ENCODE results near the gene CCDC158.
"Not testable (repeated sequence)": the region's sequence is repeated elsewhere in the genome, so short reads cannot be mapped to it uniquely, and the experiment has no call there.

Gene CCDC158

DNA sequence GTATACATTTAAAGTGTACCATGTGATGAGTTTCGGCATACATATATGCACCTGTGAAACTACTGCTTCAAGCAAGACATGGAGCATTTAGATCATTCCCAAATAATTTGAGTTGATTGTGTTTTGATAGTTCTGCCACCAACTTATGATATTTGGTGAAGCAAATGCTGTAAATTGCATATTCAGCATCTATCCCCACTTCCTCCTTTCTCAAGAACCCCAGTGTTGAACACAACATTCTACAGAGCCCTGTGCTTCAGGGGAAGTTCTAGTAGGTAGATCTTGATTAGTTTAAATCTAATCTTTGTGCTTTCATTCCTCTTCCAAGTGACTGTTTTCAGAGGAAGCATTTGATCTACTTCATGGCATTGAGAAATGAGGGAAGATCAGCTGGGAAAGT lies 8.7 kb upstream of the CCDC158 start:
- DNase-seq, result peak; percentile 33

DNA sequence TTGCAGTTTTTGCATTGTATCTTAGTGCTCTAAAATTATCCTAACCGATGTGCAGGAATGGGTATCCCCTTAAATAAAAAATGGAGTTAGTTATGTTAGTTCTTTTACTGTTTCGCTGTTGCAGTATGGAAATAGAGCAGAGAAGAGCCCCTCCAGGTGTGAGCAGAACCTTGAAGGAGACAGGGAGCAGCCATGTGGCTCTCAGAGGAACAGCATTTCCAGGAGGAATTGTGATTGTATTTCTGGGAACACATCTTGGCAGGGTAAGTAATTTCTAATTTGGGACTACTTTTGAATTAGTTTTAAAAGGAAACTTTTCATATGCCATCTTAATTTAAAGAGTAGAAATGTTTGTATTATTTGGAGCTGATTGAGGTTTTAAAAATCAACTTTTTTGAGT lies 5.3 kb upstream of the CCDC158 start:
- no peak for DNase-seq

DNA sequence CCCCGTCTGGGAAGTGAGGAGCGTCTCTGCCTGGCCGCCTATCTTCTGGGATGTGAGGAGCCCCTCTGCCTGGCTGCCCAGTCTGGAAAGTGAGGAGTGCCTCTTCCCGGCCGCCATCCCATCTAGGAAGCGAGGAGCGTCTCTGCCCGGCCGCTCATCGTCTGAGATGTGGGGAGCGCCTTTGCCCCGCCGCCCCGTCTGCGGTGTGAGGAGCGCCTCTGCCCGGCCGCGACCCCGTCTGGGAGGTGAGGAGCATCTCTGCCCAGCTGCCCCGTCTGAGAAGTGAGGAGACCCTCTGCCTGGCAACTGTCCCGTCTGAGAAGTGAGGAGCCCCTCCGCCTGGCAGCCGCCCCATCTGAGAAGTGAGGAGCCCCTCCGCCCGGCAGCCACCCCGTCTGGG lies 2.2 kb upstream of the CCDC158 start:
- DNase-seq, result not testable (repeated sequence)

DNA sequence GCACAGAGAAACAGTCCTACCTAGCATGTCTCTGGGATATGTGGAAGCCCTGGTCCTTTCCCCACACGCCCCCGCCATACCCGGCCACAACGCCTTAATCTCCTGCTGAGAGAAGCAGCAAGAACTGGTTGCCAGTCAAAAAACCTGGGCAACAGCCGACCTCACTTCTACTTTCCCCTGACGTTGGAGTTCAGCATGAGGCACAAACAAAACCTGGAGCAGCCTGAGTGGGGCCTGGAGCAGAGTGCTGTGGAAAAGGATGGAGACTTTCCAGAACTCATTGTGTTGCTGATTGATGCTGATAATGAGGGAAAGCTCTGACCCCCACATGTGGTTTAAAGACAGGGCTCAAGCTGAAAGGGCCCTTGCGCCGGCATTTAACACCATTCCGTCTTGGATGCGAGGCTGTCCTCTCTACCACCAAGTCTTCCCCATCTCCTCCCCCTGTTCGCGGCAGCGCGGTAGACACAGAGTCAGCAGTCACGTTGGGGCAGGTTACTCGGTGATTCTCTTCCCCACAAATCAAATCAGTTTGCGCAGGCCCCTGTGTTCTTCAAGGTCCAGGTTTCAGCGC lies 666 bp downstream of the CCDC158 start:
- no peak for DNase-seq

DNA sequence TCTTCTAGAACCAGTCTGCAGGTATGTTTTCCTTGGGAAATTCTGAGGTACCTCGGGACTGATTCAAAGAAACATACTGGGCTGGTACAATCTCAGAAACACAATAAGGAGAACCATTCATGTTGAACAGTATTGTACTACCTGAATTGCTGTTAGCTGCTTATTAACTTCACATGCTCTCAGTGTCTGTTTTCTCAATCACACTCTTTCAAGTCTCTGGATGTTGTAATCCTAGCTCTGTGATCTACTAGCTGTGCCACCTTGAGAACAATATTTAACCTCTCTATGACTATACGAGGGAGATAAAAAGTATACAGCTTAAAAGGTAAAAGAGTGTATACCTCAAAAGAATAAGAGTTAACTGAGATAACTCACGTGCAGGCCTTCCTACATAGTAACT lies 10.3 kb downstream of the CCDC158 start:
- no peak for DNase-seq

DNA sequence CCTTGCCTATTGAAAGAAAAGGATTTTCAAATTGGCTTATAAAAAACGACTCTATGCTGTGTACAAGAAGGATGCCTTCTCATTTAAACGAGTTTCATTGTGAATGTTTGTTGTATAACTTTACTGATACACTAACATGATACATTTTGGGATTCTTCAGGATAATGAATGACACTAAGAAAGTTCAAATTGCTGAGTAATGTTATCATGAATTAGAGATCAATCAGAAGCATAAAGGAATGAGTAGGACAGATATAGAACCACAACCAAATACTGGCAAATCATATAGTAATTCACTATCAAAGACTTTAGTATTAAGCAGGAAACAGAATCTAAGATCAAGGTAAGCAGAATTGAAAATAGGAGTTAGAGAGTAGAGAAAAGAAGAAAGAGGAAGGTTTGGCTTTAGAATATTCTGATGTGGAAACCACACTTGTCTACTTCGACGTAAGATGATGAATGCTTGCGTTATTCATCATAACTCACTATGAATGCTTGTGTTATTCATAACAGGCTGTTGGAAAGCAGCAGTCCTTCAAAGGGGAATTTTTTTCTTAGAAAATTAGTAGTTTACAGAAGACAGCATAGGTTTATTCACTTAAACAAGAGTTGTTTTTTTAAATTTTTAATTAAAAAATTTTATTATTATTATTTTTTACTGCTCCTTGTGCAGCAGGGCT lies 13.4 kb downstream of the CCDC158 start:
- DNase-seq, result peak; percentile 14

DNA sequence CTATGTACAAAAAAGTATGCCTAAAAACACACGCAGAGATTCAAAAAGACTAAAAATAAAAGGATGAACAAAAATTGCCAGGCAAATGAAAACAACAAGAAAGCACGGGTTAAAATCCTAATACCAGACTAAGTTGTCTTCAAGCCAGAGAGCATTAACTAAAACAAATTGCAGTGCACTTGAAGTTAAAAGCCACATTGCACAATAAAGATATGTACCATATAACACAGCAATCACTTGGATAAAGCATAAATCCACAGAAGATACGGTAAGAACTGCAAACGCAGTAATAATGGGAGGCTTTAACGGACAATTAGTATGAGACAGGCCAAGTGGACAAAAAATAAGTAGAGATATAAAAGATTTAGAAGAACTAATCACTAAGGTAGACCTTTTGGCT lies 14.9 kb downstream of the CCDC158 start:
- no peak for DNase-seq

DNA sequence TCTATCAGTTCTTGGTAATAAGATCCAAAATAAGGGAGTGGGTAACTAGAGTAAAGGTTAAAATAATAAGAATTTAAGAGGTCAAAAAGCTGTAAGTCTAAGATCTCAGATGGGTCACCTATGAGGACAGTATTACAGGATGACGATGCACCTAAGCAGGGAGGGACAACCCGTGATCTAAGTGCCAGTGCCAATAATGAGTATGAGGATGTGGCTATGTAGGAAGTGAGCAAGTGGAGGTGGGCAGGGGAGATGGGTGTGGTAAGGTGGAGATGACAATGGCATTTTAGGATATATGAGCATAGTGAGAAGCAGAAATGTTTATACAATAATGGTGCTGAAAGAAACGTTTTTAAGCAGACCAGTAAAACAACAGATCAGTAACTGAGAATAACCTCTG lies 19.3 kb downstream of the CCDC158 start:
- DNase-seq, result no peak

DNA sequence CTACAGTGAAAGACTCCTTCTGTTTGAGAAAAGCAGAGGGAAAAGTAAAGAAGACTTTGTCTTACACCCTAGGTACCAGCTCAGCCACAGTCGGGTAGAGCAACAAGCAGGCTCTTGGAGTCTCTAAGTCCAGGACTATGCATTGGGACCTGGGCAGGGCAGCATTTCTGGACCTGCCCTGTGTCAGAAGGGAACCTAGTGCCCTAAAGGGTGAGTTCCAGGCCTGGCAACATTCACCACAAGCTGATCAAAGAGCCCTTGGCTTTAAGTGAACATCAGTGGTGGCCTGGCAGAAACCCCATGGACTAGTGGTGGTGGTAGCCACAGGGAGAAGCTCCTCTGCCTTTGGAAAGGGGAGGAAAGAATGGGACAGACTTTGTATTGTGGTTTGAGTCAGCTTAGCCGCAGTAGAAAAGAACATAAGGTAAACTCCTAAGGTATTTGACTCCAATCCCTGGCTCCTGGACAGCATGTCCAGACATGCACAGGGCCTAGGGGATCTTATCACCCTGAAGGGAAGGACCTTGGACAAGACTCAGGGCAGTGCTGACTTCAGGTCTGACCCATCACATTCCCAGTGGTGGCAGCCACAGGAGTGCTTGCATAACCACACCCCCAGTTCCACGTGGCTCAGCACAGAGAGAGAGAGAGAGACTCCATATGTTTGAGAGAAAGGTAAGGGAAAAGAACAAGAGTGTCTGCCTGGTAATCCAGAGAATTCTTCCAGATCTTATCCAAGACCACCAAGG lies 32.6 kb downstream of the CCDC158 start:
- no peak for DNase-seq

DNA sequence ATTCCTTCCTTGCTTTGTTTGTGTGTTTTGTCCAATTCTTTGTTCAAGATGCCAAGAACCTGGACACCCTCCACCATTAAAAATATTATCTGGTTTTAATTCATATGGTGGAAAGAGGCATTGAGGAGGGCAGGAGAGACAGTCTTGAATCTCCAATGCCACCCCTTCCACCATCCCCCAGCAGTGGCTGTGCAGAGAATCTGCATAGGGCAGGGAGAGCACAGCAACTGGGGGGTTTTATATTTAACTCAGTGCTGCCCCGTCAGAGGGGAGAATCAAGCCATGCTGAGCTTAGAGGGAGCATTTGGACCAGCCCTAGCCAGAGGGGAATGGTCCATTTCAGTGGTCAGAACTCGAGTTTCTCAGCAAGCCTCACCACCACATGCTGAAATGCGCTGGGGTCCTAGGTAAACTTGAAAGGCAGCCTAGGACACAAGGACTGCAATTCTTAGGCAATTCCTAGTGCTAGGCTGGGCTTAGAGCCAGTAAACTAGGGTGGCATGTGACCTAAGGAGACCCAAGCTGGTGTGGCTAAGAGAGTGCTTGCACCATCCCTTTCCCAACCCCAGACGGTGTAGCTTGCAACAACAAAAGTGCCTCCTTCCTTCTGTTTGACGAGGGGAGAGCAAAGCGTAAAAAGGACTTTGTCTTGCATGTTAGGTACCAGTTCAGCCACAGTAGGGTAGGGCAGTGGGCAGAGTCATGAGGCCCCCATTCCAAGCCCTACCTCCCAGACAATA lies 34.2 kb downstream of the CCDC158 start:
- no peak for DNase-seq

DNA sequence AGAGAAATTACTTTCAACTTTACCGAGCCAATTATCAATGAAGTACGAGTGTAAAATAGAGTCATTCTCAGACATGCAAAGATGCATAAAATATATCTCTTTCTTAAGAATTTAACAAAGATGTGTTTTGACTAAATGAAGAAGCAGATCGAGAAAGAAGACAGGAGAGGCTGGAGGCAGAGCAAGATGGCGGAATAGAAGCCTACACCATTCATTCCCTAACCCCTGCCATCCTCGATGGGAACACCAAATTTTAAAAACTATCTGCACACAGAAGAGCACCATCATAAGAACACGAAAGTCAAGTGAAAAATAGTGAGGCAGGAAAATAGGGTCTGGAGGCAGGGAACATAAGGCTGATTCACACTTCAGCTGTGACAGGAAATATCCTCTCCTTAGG lies 35.0 kb downstream of the CCDC158 start:
- no peak for DNase-seq

DNA sequence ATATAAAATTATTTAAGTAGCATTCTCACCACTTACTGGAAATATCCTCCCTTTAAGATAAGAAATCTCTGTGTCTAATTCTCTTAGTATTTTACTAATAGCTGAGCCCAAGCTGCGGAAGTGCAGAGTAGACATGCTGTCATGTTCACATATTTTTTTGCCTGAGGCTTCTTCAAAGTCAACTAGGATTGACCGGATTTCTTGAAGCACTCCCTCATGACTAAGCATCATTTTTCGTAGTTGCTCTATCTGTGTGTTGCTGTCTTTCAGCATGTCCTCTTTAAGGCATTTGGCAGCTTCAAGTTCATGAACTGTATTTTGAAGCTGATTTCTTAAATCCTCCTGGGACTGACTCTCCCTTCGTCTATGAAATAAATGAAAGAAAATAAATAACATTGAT lies 36.9 kb downstream of the CCDC158 start:
- DNase-seq, result no peak

DNA sequence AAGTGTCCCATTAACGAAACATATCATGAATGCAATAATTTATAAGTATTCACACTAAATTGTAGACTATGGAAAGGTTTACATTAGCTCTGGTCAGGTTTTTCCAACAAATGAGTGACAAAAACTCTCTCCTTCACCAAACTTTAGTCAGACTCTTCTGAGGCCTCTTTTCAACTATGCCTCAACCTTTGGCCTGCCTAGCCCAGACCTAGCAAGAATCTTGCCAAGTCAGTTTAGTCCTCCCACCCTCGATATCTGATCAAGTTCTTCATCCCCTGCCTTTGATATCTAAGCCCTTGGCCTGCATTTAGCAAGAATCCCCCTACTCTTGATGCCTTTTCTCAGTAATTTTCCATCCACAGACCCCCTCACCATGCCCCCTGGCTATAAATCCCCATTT lies 37.9 kb downstream of the CCDC158 start:
- DNase-seq, result no peak

DNA sequence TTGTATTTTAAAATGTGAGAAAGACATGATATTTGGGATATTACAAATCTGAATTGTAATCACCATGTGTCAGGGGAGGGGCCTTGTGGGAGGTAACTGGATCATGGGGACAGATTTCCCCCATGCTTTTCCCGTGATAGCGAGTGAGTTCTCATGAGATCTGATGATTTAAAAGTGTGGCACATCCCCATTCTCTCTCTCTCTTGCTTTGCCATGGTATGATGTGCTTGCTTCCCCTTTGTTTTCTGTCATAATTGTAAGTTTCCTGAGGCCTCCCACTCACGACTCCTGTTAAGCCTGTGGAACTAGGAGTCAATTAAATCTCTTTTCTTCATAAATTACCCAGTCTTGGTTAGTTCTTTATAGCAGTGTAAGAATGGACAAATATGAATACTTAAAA lies 39.0 kb downstream of the CCDC158 start:
- no peak for DNase-seq

DNA sequence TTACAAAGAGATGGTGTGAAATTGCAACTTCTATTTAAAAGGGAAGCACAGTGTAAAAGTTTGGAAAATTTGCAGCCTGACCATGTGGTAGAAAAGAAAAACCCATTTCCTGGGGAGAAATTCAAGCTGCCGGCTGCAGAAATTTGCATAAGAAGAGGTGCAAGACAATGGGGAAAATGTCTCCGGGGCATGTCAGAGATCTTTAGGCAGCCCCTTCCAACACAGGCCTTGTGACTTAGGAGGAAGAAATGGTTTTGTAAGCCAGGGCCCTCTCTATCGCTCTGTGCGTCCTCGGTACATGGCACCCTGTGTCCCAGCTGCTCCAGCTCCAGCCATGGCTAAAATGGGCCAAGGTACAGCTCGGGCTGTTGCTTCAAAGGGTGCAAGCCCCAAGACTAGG lies 40.4 kb downstream of the CCDC158 start:
- no peak for DNase-seq

DNA sequence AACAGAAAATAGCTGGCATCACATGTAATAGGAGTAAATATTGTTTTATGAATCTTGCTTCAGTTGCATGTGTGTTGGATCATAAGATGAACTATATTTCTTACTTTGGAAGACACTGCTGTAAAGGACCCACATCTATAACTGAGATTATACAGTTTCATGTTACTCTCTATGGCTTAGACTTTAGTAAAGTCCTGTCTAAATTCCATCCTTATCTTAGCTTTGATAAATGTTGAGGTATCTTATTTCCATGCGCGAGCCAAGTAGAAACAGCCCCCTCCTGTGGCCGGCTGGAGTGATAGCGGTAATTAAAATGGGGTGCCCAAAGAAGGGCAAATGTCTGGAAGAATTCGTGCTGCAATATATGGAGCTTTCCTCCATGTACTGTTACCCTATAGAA lies 43.0 kb downstream of the CCDC158 start:
- peak; percentile 1 for DNase-seq

DNA sequence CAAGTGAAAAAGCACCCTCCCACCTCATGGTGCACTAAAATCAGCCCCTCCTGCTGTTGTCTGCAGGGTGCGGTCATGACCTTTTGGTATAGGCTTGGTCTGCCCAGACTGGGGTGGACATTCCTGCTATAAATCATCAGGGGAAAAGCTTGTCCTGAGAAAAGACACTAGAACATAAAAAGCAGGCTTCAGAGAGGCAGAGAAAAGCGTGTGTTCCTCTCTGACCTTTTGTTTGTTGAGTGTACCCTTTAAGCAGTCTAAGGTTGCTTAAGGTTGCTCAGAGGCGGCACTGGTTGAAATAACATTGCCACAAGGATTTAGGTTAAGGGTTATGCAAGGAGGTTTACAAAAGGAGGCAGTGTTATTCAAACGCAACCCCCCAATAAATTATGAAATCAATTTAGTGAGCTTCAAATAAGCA lies 43.5 kb downstream of the CCDC158 start:
- no peak for DNase-seq

DNA sequence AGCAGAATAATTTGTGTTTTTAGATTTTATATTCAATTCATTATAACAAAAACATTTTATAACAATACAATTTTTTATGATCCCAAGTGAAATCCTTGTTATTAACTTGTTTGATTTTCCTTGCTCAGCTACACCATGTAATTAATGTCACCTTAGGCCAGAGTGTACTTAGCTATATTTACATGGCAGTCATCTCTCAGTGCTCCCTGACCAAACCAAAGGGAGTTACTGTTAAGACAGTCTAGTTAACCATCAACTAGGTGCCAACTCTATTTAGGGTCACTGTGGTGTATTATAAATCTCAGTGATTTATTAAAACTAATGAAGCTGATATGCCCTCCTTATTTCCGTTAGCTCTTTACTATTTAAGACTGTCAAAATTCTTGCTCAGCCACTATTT lies 44.4 kb downstream of the CCDC158 start:
- DNase-seq, result no peak

DNA sequence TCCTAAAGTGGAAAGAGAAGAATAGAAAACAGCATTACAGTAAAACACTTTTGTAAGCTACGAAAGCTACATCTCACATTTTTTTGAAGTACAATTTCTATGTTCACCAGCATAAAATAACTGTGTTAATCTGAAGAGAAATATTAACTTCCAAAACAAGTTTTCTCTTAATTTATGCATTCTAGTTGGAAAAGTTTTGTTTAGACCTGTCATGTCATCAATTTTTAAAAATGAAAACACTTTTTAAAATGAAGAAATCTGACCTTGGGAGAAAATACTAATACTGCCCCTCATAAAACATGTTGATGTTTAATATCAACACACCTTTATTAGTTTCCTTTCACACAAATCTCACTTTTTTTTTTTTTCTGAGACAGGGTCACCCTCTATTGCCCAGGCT lies 45.2 kb downstream of the CCDC158 start:
- DNase-seq, result no peak

DNA sequence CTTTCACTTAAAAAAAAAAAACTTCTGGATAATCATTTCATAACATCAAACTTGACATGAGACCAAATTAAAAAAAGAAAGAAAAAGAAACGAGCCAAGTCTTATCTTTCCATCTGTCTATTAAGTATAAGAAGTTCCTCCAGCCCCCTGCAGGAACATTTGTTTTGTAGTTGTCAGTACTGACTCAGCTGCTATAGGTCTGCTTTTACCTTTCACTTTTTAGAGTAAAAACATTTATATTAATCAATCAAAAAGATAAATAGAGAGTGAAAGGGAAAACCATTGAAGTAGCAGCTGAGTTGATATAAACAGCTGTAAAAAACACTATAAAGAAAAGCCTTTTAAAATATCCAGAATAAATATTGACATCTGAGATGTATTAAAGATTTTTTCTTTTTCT lies 46.1 kb downstream of the CCDC158 start:
- no peak for DNase-seq

DNA sequence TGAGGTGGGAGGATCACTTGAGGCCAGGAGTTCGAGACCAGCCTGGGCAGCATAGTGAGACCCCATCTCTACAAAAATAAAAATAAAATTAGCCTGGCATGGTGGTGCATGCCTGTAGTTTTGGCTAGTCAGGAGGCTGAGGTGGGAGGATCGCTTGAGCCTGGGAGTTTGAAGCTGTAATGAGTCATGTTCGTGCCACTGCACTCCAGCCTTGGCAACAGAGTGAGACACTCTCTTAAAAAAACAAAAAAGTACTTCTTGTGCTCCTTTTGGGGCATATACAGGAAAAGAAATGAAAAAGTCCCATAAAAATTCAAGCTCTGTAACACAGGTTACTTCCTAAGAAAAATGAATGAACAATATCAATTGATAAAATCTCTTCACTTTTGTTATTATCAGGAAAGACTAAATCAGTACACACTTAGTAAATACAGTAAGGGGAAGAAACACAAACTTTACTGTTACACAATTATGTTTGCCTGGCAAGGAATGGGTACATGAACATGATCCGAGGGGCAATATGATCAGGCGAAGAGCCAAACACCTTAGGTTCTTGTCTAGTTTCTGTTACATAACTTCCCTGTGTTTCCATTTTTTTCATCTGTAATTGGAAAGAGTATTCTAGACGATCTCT lies 46.9 kb downstream of the CCDC158 start:
- DNase-seq, result no peak

DNA sequence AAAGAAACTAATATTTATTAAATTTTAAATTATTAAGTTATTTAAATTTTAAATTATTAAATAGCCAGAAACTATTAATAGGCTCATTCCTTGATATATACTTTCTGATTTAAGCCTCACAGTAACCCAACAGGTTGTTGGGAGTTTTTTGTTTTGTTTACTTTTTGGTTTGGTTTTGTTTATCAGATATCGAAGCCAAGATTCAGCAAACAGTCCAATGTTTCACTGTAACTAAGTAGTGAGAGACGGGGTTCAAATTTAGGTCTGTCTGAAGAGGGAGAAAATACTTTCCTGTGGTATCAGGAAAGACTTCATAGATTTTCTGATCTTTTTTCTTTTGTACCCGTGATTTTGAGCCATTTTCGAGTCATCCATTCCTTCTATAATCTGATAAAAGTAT lies 54.2 kb downstream of the CCDC158 start:
- no peak for DNase-seq

DNA sequence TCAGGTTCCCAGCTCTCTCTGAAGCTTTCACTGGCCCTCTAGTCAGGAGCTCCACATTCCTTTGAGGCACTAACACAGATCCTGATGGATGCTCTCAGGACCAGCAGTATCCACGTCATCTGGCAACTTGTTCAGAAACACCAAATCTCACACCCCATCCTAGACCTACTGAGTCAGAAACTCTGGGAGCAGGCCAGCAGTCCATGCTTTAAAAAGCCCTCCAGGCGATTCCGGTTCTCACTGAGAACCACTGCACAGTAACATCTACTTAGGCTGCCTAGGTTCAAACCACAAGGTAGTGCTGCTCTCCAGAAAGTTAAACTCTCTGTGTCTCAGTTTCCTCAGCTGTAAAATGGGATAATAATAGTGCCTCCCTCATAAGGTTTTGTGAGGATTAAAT lies 55.3 kb downstream of the CCDC158 start:
- no peak for DNase-seq
